Measurements from ENCODE around the gene CNOT1.
"Not testable (repeated sequence)": the region's sequence is repeated elsewhere in the genome, so short reads cannot be mapped to it uniquely, and the experiment has no call there.

CNOT1 gene

DNA sequence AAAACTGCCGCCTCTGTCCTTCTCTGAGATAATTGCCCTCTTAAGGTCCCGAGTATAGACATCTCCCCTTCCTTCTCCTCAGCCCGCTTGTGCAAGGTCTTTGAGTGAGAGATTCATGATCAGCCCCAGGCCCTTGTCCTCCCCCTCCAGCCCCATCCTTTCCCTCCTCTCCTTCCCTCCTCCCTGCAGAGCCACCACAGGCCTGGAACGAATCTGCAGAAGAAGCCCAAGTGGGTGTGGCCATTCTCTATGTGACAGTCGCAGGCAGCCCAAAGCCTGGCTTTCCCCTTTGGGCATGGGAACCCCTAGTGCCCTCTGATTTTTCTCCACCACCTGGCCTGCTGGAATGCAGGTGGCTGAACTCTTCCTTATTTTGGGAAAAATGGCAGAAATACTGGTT lies 136.9 kb downstream of the CNOT1 start:
- no peak overlapping the region for H3K4me3 ChIP-seq (ENCODE audit: low read length, poor library complexity, severe bottlenecking)
- H2AFZ ChIP-seq (ENCODE audit: low read length), result no peak overlapping the region
- H3K36me3 ChIP-seq (ENCODE audit: insufficient read depth, low read length), result no peaks in the 10 kb centered on the region
- H3K79me2 ChIP-seq (ENCODE audit: insufficient read depth, low read length), result no peaks in the 10 kb centered on the region
- no peaks in the 10 kb centered on the region for H3K9me2 ChIP-seq (replicated peaks; ENCODE audit: low read depth, low read length)
- no peak overlapping the region for H3K9ac ChIP-seq (ENCODE audit: low read depth, low read length, poor library complexity, severe bottlenecking)
- H3K27me3 ChIP-seq (ENCODE audit: insufficient read depth, low read length, poor library complexity, severe bottlenecking), result no peaks in the 10 kb centered on the region
- no peaks in the 10 kb centered on the region for H3F3A ChIP-seq (ENCODE audit: low read depth)
- H3K9me3 ChIP-seq (ENCODE audit: insufficient read depth, low read depth, low read length), result no peaks in the 10 kb centered on the region
- H3K4me1 ChIP-seq (ENCODE audit: insufficient read depth, low read length, poor library complexity, severe bottlenecking), result no peaks in the 10 kb centered on the region
- no peak overlapping the region for H3K4me2 ChIP-seq (ENCODE audit: low read depth, low read length, poor library complexity, severe bottlenecking)
- TF ChIP-seq, protein P1, sequence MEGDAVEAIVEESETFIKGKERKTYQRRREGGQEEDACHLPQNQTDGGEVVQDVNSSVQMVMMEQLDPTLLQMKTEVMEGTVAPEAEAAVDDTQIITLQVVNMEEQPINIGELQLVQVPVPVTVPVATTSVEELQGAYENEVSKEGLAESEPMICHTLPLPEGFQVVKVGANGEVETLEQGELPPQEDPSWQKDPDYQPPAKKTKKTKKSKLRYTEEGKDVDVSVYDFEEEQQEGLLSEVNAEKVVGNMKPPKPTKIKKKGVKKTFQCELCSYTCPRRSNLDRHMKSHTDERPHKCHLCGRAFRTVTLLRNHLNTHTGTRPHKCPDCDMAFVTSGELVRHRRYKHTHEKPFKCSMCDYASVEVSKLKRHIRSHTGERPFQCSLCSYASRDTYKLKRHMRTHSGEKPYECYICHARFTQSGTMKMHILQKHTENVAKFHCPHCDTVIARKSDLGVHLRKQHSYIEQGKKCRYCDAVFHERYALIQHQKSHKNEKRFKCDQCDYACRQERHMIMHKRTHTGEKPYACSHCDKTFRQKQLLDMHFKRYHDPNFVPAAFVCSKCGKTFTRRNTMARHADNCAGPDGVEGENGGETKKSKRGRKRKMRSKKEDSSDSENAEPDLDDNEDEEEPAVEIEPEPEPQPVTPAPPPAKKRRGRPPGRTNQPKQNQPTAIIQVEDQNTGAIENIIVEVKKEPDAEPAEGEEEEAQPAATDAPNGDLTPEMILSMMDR (conservative IDR thresholded peaks at IDR 0.05; ENCODE audit: low read length), result no peak
- no peak for TF ChIP-seq EZH2phosphoT487 (IDR thresholded peaks at IDR 0.05; ENCODE audit: borderline replicate concordance)
- H4K20me1 ChIP-seq (ENCODE audit: insufficient read depth, low read length, poor library complexity, severe bottlenecking), result no peaks in the 10 kb centered on the region

DNA sequence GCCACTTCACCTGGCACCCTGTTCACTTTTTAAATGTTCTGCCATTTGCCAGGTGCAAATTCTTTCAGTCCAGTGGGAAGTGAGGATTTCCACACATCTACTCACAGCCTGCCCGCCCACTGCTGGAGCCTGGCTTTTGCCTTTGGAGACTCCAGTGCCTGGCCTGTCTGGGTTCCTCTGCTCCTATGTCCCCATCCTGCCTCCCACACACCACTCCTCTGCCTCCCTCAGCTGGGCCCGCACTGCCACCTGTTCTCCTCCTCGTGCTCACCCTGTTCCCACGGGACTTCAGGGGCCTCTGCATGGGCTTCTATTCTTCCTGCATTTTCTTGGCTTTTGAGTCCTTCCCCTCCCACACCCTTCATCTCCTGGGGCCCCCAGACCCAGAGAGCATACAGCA lies 137.6 kb downstream of the CNOT1 start:
- Histone ChIP-seq H3K4me2 (ENCODE audit: low read depth, low read length, poor library complexity, severe bottlenecking) (no peak overlapping the region), H3K9ac (ENCODE audit: low read depth, low read length, poor library complexity, severe bottlenecking) (no peak overlapping the region), H2AFZ (ENCODE audit: low read length) (no peak overlapping the region), H3K4me1 (ENCODE audit: insufficient read depth, low read length, poor library complexity, severe bottlenecking) (no peaks in the 10 kb centered on the region), H3K4me3 (ENCODE audit: low read length, poor library complexity, severe bottlenecking) (no peak overlapping the region), H3K27me3 (ENCODE audit: insufficient read depth, low read length, poor library complexity, severe bottlenecking) (no peaks in the 10 kb centered on the region), H4K20me1 (ENCODE audit: insufficient read depth, low read length, poor library complexity, severe bottlenecking) (no peaks in the 10 kb centered on the region), H3K9me3 (ENCODE audit: insufficient read depth, low read depth, low read length) (no peaks in the 10 kb centered on the region), H3K9me2 (replicated peaks; ENCODE audit: low read depth, low read length) (no peaks in the 10 kb centered on the region), H3F3A (ENCODE audit: low read depth) (no peaks in the 10 kb centered on the region), H3K36me3 (ENCODE audit: insufficient read depth, low read length) (no peaks in the 10 kb centered on the region), H3K79me2 (ENCODE audit: insufficient read depth, low read length) (no peaks in the 10 kb centered on the region)
- TF ChIP-seq, protein P1 (conservative IDR thresholded peaks at IDR 0.05; ENCODE audit: low read length), result no peak
- TF ChIP-seq EZH2phosphoT487 (IDR thresholded peaks at IDR 0.05; ENCODE audit: borderline replicate concordance), result no peak

DNA sequence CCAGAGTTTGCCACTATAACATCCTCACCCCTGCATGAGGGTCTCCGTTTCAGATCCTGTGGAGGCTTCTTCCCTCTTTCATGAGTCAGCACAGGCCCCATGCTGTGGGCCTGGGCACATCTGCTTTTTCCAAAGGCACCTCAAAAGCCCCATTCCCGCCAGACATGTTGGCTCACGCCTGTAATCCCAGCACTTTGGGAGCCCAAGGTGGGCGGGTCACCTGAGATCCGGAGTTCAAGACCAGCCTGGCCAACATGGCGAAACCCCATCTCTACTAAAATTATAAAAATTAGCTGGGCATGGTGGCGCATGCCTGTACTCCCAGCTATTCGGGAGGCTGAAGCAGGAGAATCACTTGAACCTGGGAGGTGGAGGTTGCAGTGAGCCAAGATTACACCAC lies 139.1 kb downstream of the CNOT1 start:
- not testable (repeated sequence) for H3F3A ChIP-seq (ENCODE audit: low read depth); H3K9me2 ChIP-seq (replicated peaks; ENCODE audit: low read depth, low read length); H4K20me1 ChIP-seq (ENCODE audit: insufficient read depth, low read length, poor library complexity, severe bottlenecking); H3K36me3 ChIP-seq (ENCODE audit: insufficient read depth, low read length); H3K4me3 ChIP-seq (ENCODE audit: low read length, poor library complexity, severe bottlenecking); H3K4me1 ChIP-seq (ENCODE audit: insufficient read depth, low read length, poor library complexity, severe bottlenecking); H2AFZ ChIP-seq (ENCODE audit: low read length); H3K9ac ChIP-seq (ENCODE audit: low read depth, low read length, poor library complexity, severe bottlenecking); H3K4me2 ChIP-seq (ENCODE audit: low read depth, low read length, poor library complexity, severe bottlenecking); H3K79me2 ChIP-seq (ENCODE audit: insufficient read depth, low read length); H3K27me3 ChIP-seq (ENCODE audit: insufficient read depth, low read length, poor library complexity, severe bottlenecking); H3K9me3 ChIP-seq (ENCODE audit: insufficient read depth, low read depth, low read length)

DNA sequence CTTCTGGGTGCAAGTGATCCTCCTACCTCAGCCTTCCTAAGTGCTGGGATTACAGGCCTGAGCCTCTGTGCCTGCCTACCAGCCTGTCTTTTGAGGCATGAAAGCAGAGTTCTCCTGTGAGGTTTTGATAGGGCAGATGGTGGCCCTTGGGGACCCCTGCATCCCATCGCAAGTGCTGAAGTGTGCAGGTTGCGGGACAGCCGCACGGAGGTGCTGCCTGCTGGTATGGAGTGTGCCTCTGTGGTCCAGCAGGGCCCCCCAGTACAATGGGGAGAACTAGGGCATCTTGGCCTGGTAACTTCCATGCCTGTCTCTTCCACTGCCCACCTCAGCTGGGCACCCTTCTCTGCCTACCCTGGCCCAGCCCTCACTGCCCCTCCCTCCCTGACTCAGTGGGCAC lies 139.6 kb downstream of the CNOT1 start:
- Histone ChIP-seq H3K4me3 (ENCODE audit: low read length, poor library complexity, severe bottlenecking) (no peak overlapping the region), H3K27me3 (ENCODE audit: insufficient read depth, low read length, poor library complexity, severe bottlenecking) (no peaks in the 10 kb centered on the region), H2AFZ (ENCODE audit: low read length) (no peak overlapping the region), H3K36me3 (ENCODE audit: insufficient read depth, low read length) (no peaks in the 10 kb centered on the region), H3K4me1 (ENCODE audit: insufficient read depth, low read length, poor library complexity, severe bottlenecking) (no peaks in the 10 kb centered on the region), H4K20me1 (ENCODE audit: insufficient read depth, low read length, poor library complexity, severe bottlenecking) (no peaks in the 10 kb centered on the region), H3K79me2 (ENCODE audit: insufficient read depth, low read length) (no peaks in the 10 kb centered on the region), H3K4me2 (ENCODE audit: low read depth, low read length, poor library complexity, severe bottlenecking) (no peak overlapping the region), H3K9ac (ENCODE audit: low read depth, low read length, poor library complexity, severe bottlenecking) (no peak overlapping the region), H3K9me3 (ENCODE audit: insufficient read depth, low read depth, low read length) (no peaks in the 10 kb centered on the region), H3F3A (ENCODE audit: low read depth) (no peaks in the 10 kb centered on the region), H3K9me2 (replicated peaks; ENCODE audit: low read depth, low read length) (no peaks in the 10 kb centered on the region)
- TF ChIP-seq, protein P1 (conservative IDR thresholded peaks at IDR 0.05; ENCODE audit: low read length), result no peak
- no peak for TF ChIP-seq EZH2phosphoT487 (IDR thresholded peaks at IDR 0.05; ENCODE audit: borderline replicate concordance)

Measured in Loucy (cell line).